NT2/D1 (cell line): ENCODE results near the gene ARSG.
A peak's percentile ranks its signal among the peaks of the same experiment; 100 is the strongest.
"Not testable (repeated sequence)": the region's sequence is repeated elsewhere in the genome, so short reads cannot be mapped to it uniquely, and the experiment has no call there.

Experiments used
- DNase-seq: peaks from one replicate; pipeline ENCODE4 v3.0.0-alpha.2; 2011; ENCODE audit warnings: low read depth, low spot score
- H3K27me3 ChIP-seq: 2 replicates; pipeline ENCODE4 v1.6.0; 2011; ENCODE audit warnings: mild to moderate bottlenecking; ENCODE audit not compliant: insufficient read length, insufficient read depth
- H3K36me3 ChIP-seq: 2 replicates; pipeline ENCODE4 v1.6.1; 2011; ENCODE audit warnings: mild to moderate bottlenecking, low read length, mixed read lengths; ENCODE audit not compliant: insufficient read depth, insufficient read length
- H3K4me1 ChIP-seq: 2 replicates; pipeline ENCODE4 v1.5.1; 2011; ENCODE audit not compliant: insufficient read depth, insufficient read length
- H3K4me3 ChIP-seq: 2 replicates; pipeline ENCODE4 v1.5.1; 2011; ENCODE audit warnings: low read depth; ENCODE audit not compliant: insufficient read length
- H3K9ac ChIP-seq: 2 replicates; pipeline ENCODE4 v1.6.0; 2011; ENCODE audit warnings: low read depth; ENCODE audit not compliant: insufficient read length
- H3K9me3 ChIP-seq: 2 replicates; pipeline ENCODE4 v1.5.1; 2011; ENCODE audit warnings: mild to moderate bottlenecking, low read length; ENCODE audit not compliant: insufficient read depth
- SUZ12 ChIP-seq: IDR thresholded peaks from 2 replicates; pipeline ENCODE4 v1.6.1; 2011; ENCODE audit not compliant: insufficient read length, insufficient read depth; ENCODE audit errors: extremely low read depth
- YY1 ChIP-seq: IDR thresholded peaks from 2 replicates; pipeline ENCODE4 v1.6.1; 2011; ENCODE audit not compliant: insufficient read length, insufficient read depth
- ZNF274 ChIP-seq: IDR thresholded peaks from 2 replicates; pipeline ENCODE4 v1.6.1; 2011; ENCODE audit warnings: mild to moderate bottlenecking, low read depth, low read length

The ARSG gene

DNA sequence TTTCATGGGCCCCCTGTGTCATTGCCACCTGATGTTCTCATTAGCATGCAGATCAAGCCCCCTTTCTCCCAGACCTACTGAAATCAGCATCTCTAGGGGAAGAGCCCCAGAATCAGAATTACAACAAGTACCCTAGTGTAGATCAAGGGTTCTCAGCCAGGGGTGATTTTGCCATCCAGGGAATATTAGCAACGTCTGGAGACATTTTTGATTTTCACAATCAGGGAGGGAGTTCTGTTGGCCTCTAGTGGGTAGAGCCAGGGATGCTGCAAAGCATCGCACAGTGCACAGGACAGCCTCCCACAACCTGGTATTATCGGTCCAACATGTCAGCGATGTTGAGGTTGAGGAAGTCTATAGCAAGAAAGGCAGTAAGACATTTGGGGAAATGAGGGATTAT lies 36.1 kb upstream of the ARSG start:
- Histone ChIP-seq H3K36me3 (peaks cover 63% of the 10 kb centered on the region), H3K27me3 (peaks cover 4% of the 10 kb centered on the region), H3K4me3 (no peak overlapping the region), H3K9me3 (no peaks in the 10 kb centered on the region), H3K9ac (no peak overlapping the region), H3K4me1 (no peaks in the 10 kb centered on the region)
- DNase-seq = no peak
- no peak for TF ChIP-seq ZNF274
- no peak for TF ChIP-seq YY1
- no peak for TF ChIP-seq SUZ12

DNA sequence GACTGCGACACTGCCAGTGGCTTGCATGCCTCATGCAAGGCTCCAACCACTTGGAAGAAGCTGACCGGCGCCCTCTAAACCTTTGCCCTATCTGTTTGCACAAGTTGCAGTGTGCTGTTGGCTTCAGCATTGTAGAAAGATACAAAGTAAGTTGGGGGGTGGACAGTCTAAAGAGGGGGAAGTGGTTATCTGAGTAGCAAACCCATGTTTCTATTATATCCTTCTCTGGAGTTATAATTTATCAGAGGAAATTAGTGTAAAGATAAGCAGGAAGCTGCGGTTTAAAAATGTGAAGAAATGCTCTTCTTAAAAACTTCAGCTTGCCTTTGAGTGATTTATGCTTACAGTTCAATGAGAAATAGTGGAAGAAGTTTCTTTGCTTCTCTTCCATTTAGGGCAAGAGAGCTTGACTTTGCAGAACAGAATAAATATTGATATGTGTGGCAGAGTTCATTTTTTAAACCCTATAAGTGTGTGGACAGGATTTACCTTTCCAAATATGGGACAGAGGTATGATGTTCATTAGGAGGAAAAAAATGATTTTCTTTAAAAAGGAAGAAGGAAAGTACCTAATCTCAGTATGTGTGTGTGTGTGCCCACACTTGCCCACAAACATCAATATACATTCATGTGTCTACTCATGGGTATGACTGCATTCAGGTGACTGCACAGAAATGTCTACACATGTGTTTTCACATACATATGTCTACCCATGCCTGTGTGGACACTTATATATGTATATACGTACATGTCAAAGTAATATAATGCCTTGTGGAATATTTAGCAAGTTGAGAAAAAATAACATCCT lies 35.4 kb upstream of the ARSG start:
- no peak overlapping the region for H3K9ac ChIP-seq

DNA sequence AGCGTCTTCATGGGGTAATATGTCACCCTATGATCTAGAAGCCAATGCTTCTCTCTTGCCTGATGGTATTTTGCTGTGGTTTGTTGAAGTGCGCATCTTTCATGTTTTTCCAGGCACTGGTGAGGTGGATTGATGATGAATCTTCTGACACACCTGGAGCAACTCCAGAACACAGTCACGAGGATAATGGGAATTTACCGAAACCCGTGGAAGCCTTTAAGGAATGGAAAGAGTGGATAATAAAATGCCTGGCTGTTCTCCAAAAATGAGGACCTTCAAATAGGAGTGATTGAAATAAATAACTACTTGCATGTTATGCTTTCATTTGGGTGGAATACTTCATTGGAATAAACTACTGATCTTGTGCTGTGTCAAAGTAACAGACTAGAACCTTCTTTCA lies 34.6 kb upstream of the ARSG start:
- H3K9me3 ChIP-seq, H3K4me3 ChIP-seq, DNase-seq, H3K4me1 ChIP-seq, H3K9ac ChIP-seq, H3K27me3 ChIP-seq: not testable (repeated sequence)
- peaks cover 49% of the 10 kb centered on the region for H3K36me3 ChIP-seq

More for the DNA sequence above, 35.4 kb upstream of the ARSG start:
- no peak for TF ChIP-seq YY1
- no peak for TF ChIP-seq ZNF274
- TF ChIP-seq SUZ12 = no peak
- Histone ChIP-seq H3K36me3 (peaks cover 55% of the 10 kb centered on the region), H3K4me1 (no peaks in the 10 kb centered on the region), H3K9me3 (no peaks in the 10 kb centered on the region), H3K27me3 (peaks cover 4% of the 10 kb centered on the region), H3K4me3 (no peak overlapping the region)
- DNase-seq = no peak

DNA sequence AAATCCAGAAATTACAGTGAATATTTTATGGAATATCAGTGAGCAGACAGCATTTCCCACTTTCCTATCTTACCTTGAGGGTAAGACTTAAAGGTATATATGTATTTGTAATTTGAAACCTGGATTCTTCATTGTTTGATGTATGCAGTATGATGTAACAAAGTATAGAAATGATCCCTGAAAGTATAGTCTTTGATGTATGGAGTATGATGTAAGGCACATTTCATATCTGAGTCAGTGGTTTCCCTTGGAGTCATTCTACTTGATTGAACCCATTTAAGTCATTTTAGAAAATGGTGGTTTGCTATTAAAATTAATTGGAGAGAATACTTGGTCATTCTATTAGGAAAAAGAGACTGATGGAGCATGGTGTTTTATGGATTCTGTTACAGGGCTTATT lies 33.4 kb upstream of the ARSG start:
- H3K9me3 ChIP-seq = no peaks in the 10 kb centered on the region
- H3K4me1 ChIP-seq = no peaks in the 10 kb centered on the region
- no peak for TF ChIP-seq ZNF274
- TF ChIP-seq YY1 = no peak
- TF ChIP-seq SUZ12 = no peak
- no peak overlapping the region for H3K4me3 ChIP-seq
- H3K27me3 ChIP-seq = peaks cover 4% of the 10 kb centered on the region
- no peak overlapping the region for H3K9ac ChIP-seq
- peaks cover 38% of the 10 kb centered on the region for H3K36me3 ChIP-seq
- no peak for DNase-seq

DNA sequence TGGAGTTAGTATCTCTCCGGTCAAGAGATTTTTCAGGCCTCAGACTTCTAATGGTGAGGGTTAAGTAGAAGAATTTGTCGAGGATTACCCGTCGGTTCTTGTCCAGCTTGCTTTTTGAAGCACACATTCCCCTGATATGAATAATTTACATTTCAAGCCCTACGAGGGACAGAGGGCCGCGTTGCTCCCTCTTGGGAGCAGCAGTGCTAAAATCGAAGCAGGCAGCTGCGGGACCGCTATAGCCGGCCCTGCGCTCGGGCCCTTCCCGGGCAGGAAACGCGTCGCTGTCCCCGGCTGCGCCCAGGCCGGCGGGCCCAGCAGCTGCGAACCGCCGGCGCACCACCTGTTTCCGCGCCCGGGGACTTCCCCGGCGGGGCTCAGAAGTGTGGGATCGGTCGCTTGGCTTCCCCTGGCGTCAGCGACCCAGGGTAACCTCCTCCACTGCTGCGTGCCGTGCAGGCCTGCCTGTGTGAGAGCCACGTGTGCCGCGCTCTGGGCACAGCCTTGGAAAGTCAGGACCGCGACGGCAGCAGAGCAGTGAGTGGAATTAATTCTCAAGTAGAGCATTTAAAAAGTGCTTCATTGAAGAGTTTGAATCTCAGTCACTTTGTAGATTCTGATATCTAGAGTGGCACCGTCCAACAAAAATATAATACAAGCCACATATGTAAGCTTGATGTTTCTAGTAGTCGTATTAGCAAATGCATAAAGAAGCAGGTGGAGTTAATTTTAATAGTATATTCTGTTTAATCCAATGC lies 32.2 kb upstream of the ARSG start:
- not testable (repeated sequence) for H3K27me3 ChIP-seq, DNase-seq, H3K4me1 ChIP-seq, H3K9me3 ChIP-seq
- H3K9ac ChIP-seq = peak overlapping the region; percentile 57
- peaks cover 27% of the 10 kb centered on the region for H3K36me3 ChIP-seq
- peak overlapping the region; percentile 19 for H3K4me3 ChIP-seq

DNA sequence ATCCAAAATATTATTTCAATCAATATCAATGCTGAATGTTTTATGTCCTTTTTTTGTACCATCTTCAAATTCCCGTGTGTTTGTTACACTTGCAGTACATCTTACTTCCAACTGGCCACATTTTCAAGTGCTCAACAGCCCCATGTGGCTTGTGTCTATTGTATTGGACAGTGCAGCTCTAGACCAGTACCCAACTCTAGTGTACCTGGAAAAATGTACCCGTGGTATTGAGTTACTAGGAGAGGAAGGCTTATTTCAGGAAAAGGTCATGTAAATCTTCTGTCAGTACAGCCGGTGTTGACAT lies 31.7 kb upstream of the ARSG start:
- H3K4me3 ChIP-seq, H3K9me3 ChIP-seq, DNase-seq, H3K9ac ChIP-seq, H3K4me1 ChIP-seq, H3K27me3 ChIP-seq: not testable (repeated sequence)
- peaks cover 22% of the 10 kb centered on the region for H3K36me3 ChIP-seq

DNA sequence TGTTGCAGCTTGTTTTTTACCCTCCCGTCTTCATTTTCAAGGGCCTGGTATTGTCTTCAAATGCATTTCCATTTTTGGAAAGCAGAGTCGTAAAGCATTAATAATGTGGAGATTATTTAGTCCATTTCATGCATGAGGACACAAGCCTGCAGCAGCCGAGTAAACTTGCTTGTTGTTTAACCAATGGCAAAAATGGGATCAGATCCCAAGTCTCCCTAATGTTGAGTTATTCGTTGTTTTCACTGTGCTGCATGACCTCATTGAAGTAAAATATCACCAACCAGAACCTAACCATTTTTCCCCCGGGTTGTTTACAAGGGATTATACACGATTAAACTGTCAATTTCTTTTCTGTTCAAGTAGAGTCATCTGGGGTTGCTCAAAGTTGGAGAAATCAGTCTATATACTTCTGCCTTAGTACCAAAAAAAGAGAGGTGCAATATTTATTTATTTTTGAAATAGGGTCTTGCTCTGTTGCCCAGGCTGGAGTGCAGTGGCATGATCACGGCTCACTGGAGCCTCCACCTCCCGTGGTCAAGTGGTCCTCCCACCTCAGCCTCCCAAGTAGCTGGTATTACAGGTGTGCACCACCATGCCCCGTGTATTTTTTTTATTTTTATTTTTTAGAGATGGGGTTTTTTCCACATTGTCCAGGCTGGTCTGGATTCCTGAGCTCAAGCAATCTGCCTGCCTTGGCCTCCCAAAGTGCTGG lies 31.1 kb upstream of the ARSG start:
- DNase-seq = no peak
- no peaks in the 10 kb centered on the region for H3K4me1 ChIP-seq
- peaks cover 4% of the 10 kb centered on the region for H3K27me3 ChIP-seq
- H3K36me3 ChIP-seq = peaks cover 16% of the 10 kb centered on the region
- TF ChIP-seq SUZ12 (no peak), ZNF274 (no peak), YY1 (no peak)
- H3K9me3 ChIP-seq = no peaks in the 10 kb centered on the region
- H3K4me3 ChIP-seq = no peak overlapping the region
- H3K9ac ChIP-seq = no peak overlapping the region

DNA sequence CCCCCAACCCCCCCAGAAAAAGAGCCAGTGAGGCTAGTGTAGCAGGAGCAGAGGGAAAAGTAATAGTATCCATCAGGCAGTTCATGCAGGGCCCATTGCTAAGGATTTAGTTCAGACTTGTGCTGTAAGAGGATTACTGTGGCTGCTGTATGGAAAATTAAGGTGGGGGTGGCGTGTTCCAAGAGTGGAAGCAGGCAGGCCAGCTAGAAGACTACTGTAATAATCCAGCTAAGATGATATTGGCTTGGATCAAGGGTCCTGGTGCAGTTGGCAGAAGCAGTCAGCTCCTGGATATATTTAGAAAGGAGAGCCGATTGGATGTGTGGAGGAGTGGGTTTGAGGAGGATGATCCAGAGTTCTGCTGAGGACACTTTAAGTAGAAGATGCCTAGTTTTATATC lies 28.8 kb upstream of the ARSG start:
- not testable (repeated sequence) for DNase-seq, H3K9me3 ChIP-seq, H3K9ac ChIP-seq, H3K4me3 ChIP-seq, H3K4me1 ChIP-seq, H3K27me3 ChIP-seq, H3K36me3 ChIP-seq

DNA sequence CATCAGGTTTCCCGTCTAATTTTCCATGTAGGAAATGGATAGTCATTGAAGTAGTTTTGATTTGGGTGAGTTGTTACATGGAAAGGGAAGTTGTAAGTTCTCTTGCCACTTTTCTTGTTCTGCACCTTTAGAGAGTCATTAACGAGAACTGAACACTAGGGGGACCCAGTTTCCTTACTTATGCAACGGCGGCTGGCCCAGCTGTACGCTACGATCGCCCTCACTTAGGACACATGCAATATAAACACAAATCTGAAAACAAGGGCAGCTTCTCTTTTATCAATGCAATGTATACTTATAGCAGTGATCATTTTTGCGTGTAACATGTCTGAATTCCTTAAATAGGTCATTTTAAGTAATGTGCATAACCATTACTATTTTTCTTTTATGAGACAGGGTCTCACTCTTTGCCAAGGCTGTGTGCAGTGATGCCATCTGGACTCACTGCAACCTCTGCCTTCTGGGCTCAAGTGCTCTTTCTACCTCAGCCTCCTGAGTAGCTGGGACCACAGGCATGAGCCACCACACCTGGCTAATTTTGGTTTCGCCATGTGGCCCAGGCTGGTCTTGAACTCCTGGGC lies 28.1 kb upstream of the ARSG start:
- H3K27me3 ChIP-seq, H3K9me3 ChIP-seq, H3K4me3 ChIP-seq, H3K36me3 ChIP-seq, H3K4me1 ChIP-seq, DNase-seq, H3K9ac ChIP-seq: not testable (repeated sequence)

DNA sequence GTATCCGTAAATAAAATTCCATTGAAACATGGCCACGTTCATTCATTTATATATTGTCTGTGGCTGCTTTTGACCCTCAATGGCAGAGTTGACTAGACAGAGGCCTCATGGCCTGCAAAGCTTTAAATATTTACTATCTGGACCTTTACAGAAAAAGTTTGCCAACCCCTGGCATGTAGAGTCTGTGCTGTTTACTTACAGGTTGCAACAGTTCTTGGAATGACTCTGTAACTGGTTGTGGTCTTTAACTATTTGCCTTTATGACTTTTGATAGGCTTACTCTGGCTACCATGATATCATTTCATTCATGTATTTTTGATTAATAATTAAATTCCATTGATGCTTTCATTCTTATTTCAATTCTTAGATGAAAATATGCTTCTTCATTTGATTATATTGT lies 25.5 kb upstream of the ARSG start:
- not testable (repeated sequence) for H3K9ac ChIP-seq, H3K27me3 ChIP-seq, H3K36me3 ChIP-seq, H3K4me1 ChIP-seq, H3K9me3 ChIP-seq, H3K4me3 ChIP-seq, DNase-seq
